ENCODE results near the gene ATAD3C.

- no peak for TF ChIP-seq RFX5 (IDR thresholded peaks at IDR 0.05; ENCODE audit: low read depth, low read length)
- no peak for TF ChIP-seq CTCF (conservative IDR thresholded peaks at IDR 0.05; ENCODE audit: low read depth, low read length)
- no peak for TF ChIP-seq CEBPB (IDR thresholded peaks at IDR 0.05; ENCODE audit: low read depth, low read length)
- TF ChIP-seq MXI1 (IDR thresholded peaks at IDR 0.05; ENCODE audit: borderline replicate concordance, low read depth, low read length), result no peak
- TF ChIP-seq POLR2A (IDR thresholded peaks at IDR 0.05; ENCODE audit: low read depth, low read length), result no peak
- no peak for TF ChIP-seq RCOR1 (IDR thresholded peaks at IDR 0.05; ENCODE audit: insufficient replicate concordance, low read length)
- TF ChIP-seq SMC3 (IDR thresholded peaks at IDR 0.05; ENCODE audit: low read depth, low read length), result no peak
- TF ChIP-seq CHD1 (IDR thresholded peaks at IDR 0.05; ENCODE audit: low read depth, low read length), result no peak
- TF ChIP-seq USF2 (IDR thresholded peaks at IDR 0.05; ENCODE audit: low read depth, low read length), result no peak
- TF ChIP-seq RAD21 (IDR thresholded peaks at IDR 0.05; ENCODE audit: low read length), result no peak
- TF ChIP-seq MAFK (IDR thresholded peaks at IDR 0.05; ENCODE audit: low read depth, low read length), result no peak
- TF ChIP-seq BHLHE40 (IDR thresholded peaks at IDR 0.05; ENCODE audit: low read depth, low read length), result no peak
- no peak for TF ChIP-seq FOS (IDR thresholded peaks at IDR 0.05; ENCODE audit: low read depth, low read length)
These were observed 12.3 kb downstream of the ATAD3C start for GRCh38 chr1:1461721-1462317.
